Frontal cortex (tissue), 4 donors: Measurements from ENCODE around the gene ABCB1. TPM values are rescaled to one million over a fixed set of nuclear protein-coding genes. Genes with fewer than 3 reads are reported as not detected.
"Not testable (repeated sequence)": the region's sequence is repeated elsewhere in the genome, so short reads cannot be mapped to it uniquely, and the experiment has no call there.

Experiments
- DNase-seq, 2 donors: peaks; one replicate each; pipeline ENCODE4 v3.0.0; 2012; ENCODE audit warnings: low spot score in 2 of 2
- FAIRE-seq: peaks from 2 replicates; lab custom pipeline; 2012; peaks lifted over from hg19 to GRCh38; lab: Jason Lieb, UNC
- total RNA-seq: library from RNA; depleted of rRNA; stranded (reverse); fragments of >200 nt; gene quantifications from one replicate; pipeline ENCODE4 v1.2.3, GENCODE V29; 2014
- donor health status: control.
- donor health status: control.
- donor health status: control.

ABCB1 gene
- total RNA-seq, 1 donor from 2014 or later, result 6.5 TPM

- FAIRE-seq (no peak), DNase-seq (no peak)
These were observed 19.0 kb downstream of the ABCB1 start for GRCh38 chr7:87581723-87582122.

DNA sequence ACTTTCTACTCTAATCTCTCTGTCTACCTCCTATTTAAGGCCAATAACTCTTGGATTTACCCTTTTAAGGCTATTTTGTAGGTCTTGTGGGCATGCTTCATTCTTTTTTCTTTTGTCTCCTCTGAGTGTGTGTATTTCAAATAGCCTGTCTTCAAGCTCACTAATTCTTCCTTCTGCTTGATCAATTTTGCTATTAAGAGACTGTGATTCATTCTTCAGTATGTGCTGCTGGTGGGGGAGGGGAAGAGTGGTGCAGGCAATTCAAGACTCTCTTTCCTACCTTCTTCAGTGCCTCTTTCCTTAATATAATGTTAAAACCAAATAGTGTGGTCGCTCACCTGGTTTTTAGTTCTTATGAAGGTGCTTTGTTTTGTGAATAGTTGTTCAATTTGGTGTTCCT, 20.0 kb downstream of the ABCB1 start:
- DNase-seq (no peak), FAIRE-seq (no peak)

- DNase-seq, result no peak
- no peak for FAIRE-seq
These were observed 25.2 kb downstream of the ABCB1 start for GRCh38 chr7:87575521-87575920.

GRCh38 chr7:87574630-87575029, 26.1 kb downstream of the ABCB1 start:
- DNase-seq, result peak in 1 of 2 donors; percentile 17
- FAIRE-seq, result no peak

GRCh38 chr7:87572513-87572912, 28.2 kb downstream of the ABCB1 start:
- not testable (repeated sequence) for DNase-seq, FAIRE-seq

GRCh38 chr7:87570178-87570577, 30.5 kb downstream of the ABCB1 start:
- FAIRE-seq, result no peak
- DNase-seq, result no peak

DNA sequence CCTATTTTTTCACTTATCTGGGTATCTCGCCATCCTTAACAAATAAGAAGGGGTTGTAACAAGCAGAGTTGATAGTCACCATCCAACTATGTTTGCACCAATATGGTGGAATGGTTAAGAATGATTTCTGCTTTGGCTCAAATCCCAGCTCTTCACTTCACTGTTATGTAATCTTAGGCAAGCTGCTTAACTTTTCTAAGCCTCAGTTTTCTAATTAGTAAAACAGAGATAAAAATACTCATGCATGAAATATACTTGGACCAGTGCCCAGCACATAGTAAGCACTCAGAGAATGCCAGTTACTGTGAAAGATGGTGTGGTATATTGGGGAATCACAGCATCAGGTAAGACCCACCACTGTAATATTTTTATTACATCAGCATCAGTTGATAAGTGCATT, 33.6 kb downstream of the ABCB1 start:
- DNase-seq (no peak), FAIRE-seq (no peak)

DNA sequence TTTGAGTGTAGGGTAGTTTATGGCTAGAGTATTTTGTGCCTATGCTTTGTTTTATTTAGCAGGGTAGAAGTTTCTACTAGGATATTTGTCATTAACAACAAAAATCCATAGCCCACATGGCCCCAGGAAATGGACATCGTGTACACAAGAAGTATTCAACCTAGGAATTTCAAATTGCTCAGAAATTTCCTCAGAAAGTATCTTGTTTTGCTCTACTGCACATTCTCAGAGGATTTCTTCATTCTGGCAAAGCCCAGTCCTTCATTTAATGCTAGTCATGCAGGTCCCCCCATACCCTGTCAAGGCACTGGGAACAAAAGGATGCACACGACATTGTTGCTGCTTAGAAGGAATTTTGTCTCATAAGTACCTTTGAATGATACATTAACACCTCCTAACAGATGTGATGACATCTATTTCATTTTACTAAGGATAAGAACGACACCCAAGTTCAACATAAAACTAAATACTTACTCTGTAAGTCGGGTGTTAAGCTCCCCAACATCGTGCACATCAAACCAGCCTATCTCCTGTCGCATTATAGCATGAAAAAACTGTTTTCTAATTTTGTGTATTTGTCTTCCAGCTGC, 34.3 kb downstream of the ABCB1 start:
- no peak for DNase-seq
- no peak for FAIRE-seq

DNA sequence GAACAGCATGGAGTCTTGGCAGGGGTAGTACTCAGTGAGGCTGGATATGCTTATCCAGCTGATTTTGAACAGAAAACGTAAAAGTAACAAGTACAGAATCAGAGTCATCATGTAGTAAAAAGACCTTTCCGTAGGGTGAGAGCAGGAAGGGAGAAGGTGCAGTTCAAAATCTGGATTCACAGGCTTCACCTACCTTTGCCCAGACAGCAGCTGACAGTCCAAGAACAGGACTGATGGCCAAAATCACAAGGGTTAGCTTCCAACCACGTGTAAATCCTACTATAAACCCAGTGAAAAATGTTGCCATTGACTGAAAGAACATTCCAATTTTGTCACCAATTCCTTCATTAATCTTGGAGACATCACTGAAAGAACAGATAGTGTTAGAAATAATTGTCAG, 34.8 kb downstream of the ABCB1 start:
- no peak for FAIRE-seq

DNA sequence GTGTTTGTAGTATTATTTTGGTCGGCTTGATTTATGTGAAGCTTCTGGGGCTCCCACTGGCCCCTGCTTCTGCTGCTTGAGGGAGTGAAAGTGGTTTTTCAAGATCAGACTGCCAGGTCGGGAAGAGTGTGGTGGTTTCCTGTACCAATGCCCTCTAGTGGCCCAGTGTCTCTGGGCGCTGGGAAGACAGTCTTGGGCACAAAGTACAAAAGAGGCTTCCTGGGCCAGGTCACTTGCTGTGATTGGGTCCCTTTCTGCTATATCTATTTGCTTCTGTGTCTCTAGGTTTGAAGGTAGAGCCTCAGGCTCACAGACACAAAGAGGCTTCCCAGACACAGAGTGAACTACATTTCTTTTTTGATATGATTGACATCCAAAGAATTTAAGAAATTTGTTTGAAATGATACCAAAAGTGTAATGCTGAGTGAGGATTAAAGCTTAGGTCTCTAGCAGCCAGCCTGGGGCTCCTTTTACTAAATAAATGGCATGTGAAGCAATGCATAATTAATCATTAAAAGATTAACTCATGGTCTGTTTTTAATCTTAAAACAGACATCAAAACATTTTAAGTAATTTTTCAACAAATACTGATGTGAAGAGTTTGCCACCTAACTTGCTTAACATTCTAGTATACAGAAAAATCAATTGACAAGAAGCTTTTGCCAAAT, 36.3 kb downstream of the ABCB1 start:
- FAIRE-seq (no peak), DNase-seq (no peak)

More for the DNA sequence above, 34.8 kb downstream of the ABCB1 start:
- no peak for DNase-seq

GRCh38 chr7:87561702-87562101, 39.0 kb downstream of the ABCB1 start:
- FAIRE-seq (no peak), DNase-seq (no peak)

- FAIRE-seq (no peak), DNase-seq (no peak)
These were observed 39.6 kb downstream of the ABCB1 start for GRCh38 chr7:87561102-87561501.

GRCh38 chr7:87552351-87552900, 48.3 kb downstream of the ABCB1 start:
- DNase-seq (no peak), FAIRE-seq (no peak)

- no peak for DNase-seq
- no peak for FAIRE-seq
These were observed 52.4 kb downstream of the ABCB1 start for GRCh38 chr7:87548123-87548919.

DNA sequence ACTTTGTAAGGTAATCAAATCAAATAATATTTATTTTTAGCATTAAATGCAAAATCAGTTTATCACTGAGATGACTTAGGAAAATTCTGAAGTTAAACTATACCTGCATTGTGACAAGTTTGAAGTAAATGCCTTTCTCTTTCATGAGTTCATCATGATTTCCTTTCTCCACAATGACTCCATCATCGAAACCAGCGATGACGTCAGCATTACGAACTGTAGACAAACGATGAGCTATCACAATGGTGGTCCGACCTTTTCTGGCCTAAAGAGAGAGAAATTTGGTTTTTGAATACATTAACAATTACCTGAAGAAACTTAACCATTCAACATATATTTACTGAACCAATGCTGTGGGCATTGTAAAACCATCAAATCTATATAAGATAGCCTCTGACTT, 54.9 kb downstream of the ABCB1 start:
- DNase-seq, result no peak
- no peak for FAIRE-seq

GRCh38 chr7:87543623-87544022, 57.1 kb downstream of the ABCB1 start:
- FAIRE-seq, result no peak
- DNase-seq, result no peak

- FAIRE-seq, result no peak
- no peak for DNase-seq
These were observed 59.0 kb downstream of the ABCB1 start for GRCh38 chr7:87541648-87542047.

- DNase-seq (no peak), FAIRE-seq (no peak)
These were observed 62.6 kb downstream of the ABCB1 start for GRCh38 chr7:87538052-87538451.

DNA sequence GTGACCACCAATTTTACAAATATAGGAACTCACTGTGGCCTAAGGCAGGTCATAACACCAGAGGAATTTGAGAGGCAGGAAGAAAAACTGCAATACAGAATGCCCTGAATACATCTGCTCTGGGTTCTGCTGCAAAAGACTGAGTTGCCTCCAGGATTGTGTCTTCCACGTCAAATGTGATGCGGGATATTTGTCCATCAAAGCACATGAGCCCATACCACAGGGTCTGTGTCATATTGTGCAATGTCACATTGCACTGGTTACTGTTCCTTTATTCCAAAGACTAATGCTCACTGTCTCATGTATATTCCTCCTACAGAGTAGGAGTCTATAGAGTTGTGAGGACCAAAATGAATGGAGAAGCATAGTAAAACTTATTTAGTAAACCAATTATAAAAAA, 66.6 kb downstream of the ABCB1 start:
- no peak for FAIRE-seq
- DNase-seq, result no peak

DNA sequence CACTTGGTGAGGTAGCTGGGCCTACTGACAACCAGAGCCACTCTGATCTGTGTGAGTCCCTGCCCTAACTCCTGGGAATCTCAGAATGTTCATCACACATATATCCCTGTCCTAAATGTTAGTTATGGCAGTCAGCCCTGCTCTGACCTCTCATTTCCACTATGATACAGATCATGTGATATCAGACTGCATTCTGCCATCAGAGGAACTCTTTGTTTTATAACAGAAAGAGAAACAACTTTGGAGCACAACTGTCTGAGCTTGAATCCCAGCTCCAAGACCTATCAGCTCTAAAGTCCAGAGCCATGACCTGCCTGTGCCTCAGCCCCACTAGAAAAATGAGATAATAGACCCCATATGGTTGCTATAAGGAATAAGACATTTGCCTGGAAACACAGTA, 70.6 kb downstream of the ABCB1 start:
- FAIRE-seq (no peak), DNase-seq (no peak)

- DNase-seq (no peak), FAIRE-seq (no peak)
These were observed 72.0 kb downstream of the ABCB1 start for GRCh38 chr7:87528730-87529129.
